Spinal cord (tissue), 10 donors: ENCODE results near the gene TAF4. TPM values are rescaled to one million over a fixed set of nuclear protein-coding genes. Genes with fewer than 3 reads are reported as not detected.
"Not testable (repeated sequence)": the region's sequence is repeated elsewhere in the genome, so short reads cannot be mapped to it uniquely, and the experiment has no call there.

ENCODE experiments used
- DNase-seq, 6 donors: peaks; one replicate each; pipeline versions ENCODE4 v3.0.0 to v3.0.0-alpha.2; 2013 to 2015; ENCODE audit warnings: low spot score in 6 of 6, low read depth in 4 of 6
- H3K27ac ChIP-seq: one replicate; pipeline ENCODE4 v1.5.1; 2013; ENCODE audit warnings: low read depth, low read length, control low read depth
- H3K27me3 ChIP-seq: one replicate; pipeline ENCODE4 v1.6.1; 2013; ENCODE audit warnings: low read length; ENCODE audit not compliant: control insufficient read depth, insufficient read depth
- H3K36me3 ChIP-seq: one replicate; pipeline ENCODE4 v1.6.1; 2013; ENCODE audit warnings: low read length; ENCODE audit not compliant: control insufficient read depth, insufficient read depth
- H3K4me1 ChIP-seq: one replicate; pipeline ENCODE4 v1.6.1; 2013; ENCODE audit warnings: low read length; ENCODE audit not compliant: control insufficient read depth, insufficient read depth
- H3K4me3 ChIP-seq: one replicate; pipeline ENCODE4 v1.5.1; 2013; ENCODE audit warnings: low read depth, low read length, control low read depth
- H3K9me3 ChIP-seq: one replicate; pipeline ENCODE4 v1.6.1; 2013; ENCODE audit warnings: low read length; ENCODE audit not compliant: control insufficient read depth, insufficient read depth
- WGBS: methylation state at CpG from one replicate; pipeline ENCODE4 v1.1.5; 2013; ENCODE audit warnings: missing lambda C conversion rate; ENCODE audit not compliant: insufficient coverage; 5-methylcytosine and 5-hydroxymethylcytosine counted together
- polyA plus RNA-seq, 2 donors: library from polyadenylated mRNA; unstranded; fragments of 120-200 nt; gene quantifications; one replicate each; pipeline ENCODE4 v1.2.1, GENCODE V29; 2013; ENCODE audit not compliant: insufficient read length in 2 of 2
- total RNA-seq, 2 donors: library from RNA; depleted of rRNA in 1 of 2; stranded (reverse); fragments of 120-200 nt in 1 of 2; fragments of >200 nt in 1 of 2; gene quantifications; one replicate each; pipeline versions ENCODE4 v1.2.3 to v1.2.4, GENCODE V29; 2013 to 2014
- donor health status: healthy.

TAF4 gene
- total and polyA plus RNA-seq, 4 donors = 7.2 to 20.4 (median 13.0) TPM

- DNase-seq = no peak
These were observed 5.6 kb downstream of the TAF4 start for GRCh38 chr20:62059920-62060630.

GRCh38 chr20:62059401-62059800 is 6.3 kb downstream of the TAF4 start:
- 65% methylated on average over 11 of the region's 11 CpGs for WGBS
- H3K4me1 ChIP-seq = peaks cover 35% of the 10 kb centered on the region
- DNase-seq = peak in 1 of 6 donors; percentile 33
- no peak overlapping the region for H3K27ac ChIP-seq
- H3K9me3 ChIP-seq = no peaks in the 10 kb centered on the region
- no peaks in the 10 kb centered on the region for H3K27me3 ChIP-seq
- no peak overlapping the region for H3K4me3 ChIP-seq
- peaks cover 36% of the 10 kb centered on the region for H3K36me3 ChIP-seq

More at GRCh38 chr20:62059920-62060630, 5.6 kb downstream of the TAF4 start:
- 77% methylated on average over 21 of the region's 25 CpGs for WGBS
- Histone ChIP-seq H3K27me3 (no peaks in the 10 kb centered on the region), H3K36me3 (peaks cover 30% of the 10 kb centered on the region), H3K4me1 (peaks cover 34% of the 10 kb centered on the region), H3K9me3 (no peaks in the 10 kb centered on the region), H3K27ac (no peak overlapping the region), H3K4me3 (no peak overlapping the region)

- H3K4me1 ChIP-seq = peaks cover 32% of the 10 kb centered on the region
- H3K27ac ChIP-seq = no peak overlapping the region
- H3K9me3 ChIP-seq = no peaks in the 10 kb centered on the region
- no peak for DNase-seq
- WGBS = 96% methylated on average over 8 of the region's 11 CpGs
- peaks cover 38% of the 10 kb centered on the region for H3K36me3 ChIP-seq
- no peak overlapping the region for H3K4me3 ChIP-seq
- H3K27me3 ChIP-seq = no peaks in the 10 kb centered on the region
These were observed 6.7 kb downstream of the TAF4 start for GRCh38 chr20:62058941-62059340.

DNA sequence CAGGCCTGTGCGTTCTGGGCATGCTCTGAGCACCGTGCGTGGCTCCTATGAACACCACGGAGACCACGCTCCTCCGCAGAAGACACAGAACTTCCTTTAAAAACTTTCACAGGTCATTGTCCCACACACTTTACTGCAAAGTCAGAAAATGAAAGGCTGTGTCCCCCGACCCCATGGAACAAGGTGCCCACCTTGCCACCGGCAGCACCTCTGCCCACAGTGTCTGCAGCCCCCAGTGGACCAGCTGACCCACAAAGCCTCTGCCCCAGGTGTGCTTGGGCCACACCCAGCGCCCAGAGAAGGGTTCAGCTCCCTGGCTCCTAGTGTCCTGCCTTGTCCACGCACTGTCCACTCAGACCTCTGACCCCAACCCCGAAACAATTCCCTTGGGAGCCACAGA is 8.7 kb downstream of the TAF4 start:
- H3K4me3 ChIP-seq = no peak overlapping the region
- DNase-seq = no peak
- 91% methylated on average over 11 of the region's 11 CpGs for WGBS
- peaks cover 45% of the 10 kb centered on the region for H3K36me3 ChIP-seq
- no peak overlapping the region for H3K27ac ChIP-seq
- H3K4me1 ChIP-seq = peaks cover 17% of the 10 kb centered on the region
- H3K9me3 ChIP-seq = no peaks in the 10 kb centered on the region
- no peaks in the 10 kb centered on the region for H3K27me3 ChIP-seq

DNA sequence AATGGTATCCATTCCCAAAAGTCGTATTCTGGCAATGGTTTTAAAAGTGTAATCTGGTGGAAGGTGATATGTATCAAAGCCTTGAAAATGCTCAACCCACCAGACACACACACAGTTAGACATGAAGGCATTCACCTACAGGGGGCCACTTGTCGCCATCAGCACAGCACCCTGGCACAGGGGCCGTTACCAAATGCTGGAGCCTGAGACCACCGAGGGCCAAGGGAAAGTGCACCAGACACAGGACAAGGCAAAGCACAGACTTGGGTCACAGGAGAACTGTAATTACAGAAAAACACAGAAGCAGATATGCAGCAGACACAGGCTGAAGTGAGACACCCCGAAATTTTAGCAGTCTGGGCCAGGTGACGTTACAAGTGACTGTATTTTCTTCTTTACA is 9.3 kb downstream of the TAF4 start:
- H3K36me3 ChIP-seq = peaks cover 47% of the 10 kb centered on the region
- H3K27ac ChIP-seq = no peak overlapping the region
- 93% methylated on average over 3 of the region's 6 CpGs for WGBS
- H3K4me3 ChIP-seq = no peak overlapping the region
- no peak for DNase-seq
- H3K27me3 ChIP-seq = no peaks in the 10 kb centered on the region
- no peaks in the 10 kb centered on the region for H3K9me3 ChIP-seq
- peaks cover 18% of the 10 kb centered on the region for H3K4me1 ChIP-seq

GRCh38 chr20:62055862-62056115 is 9.9 kb downstream of the TAF4 start:
- Histone ChIP-seq H3K4me1 (peaks cover 24% of the 10 kb centered on the region), H3K36me3 (peaks cover 50% of the 10 kb centered on the region)
- H3K27me3 ChIP-seq, H3K27ac ChIP-seq, H3K4me3 ChIP-seq, H3K9me3 ChIP-seq, DNase-seq: not testable (repeated sequence)
- 100% methylated on average over 6 of the region's 6 CpGs for WGBS

- 94% methylated on average over 21 of the region's 21 CpGs for WGBS
- H3K4me3 ChIP-seq = no peak overlapping the region
- peaks cover 26% of the 10 kb centered on the region for H3K4me1 ChIP-seq
These were observed 10.4 kb downstream of the TAF4 start for GRCh38 chr20:62055106-62055861.

DNA sequence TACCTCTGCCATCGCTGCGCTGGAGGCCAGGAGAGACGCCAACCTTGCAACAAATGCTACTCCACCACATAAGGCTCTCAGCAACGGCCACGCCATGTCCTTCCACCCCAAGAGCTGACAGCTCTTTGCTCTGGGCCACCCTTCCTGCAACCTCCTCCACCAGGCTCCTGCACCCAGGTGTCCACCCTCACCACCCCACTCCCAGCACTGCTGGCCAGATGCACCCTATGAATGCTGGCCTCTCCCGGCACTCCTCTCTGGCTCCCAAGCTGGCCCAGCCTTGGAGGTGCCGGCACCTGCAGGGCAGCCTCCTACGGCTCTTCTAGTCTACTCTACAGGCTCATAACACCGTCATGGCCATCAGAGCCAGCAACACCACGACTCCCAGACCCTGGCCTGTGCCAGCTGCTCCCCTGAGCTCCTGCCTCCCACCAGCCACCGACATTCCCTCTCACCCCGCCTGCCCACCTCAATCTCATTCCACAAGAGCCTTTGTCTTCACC is 11.2 kb downstream of the TAF4 start:
- Histone ChIP-seq H3K36me3 (peaks cover 50% of the 10 kb centered on the region), H3K4me1 (peaks cover 26% of the 10 kb centered on the region), H3K27me3 (no peaks in the 10 kb centered on the region), H3K4me3 (no peak overlapping the region), H3K27ac (no peak overlapping the region), H3K9me3 (no peaks in the 10 kb centered on the region)
- DNase-seq = no peak
- WGBS = 97% methylated on average over 12 of the region's 12 CpGs

More at GRCh38 chr20:62055106-62055861, 10.4 kb downstream of the TAF4 start:
- H3K27ac ChIP-seq = no peak overlapping the region
- H3K36me3 ChIP-seq = peaks cover 50% of the 10 kb centered on the region
- no peak for DNase-seq
- no peaks in the 10 kb centered on the region for H3K27me3 ChIP-seq
- no peaks in the 10 kb centered on the region for H3K9me3 ChIP-seq

GRCh38 chr20:62053465-62054196 is 12.1 kb downstream of the TAF4 start:
- no peak for DNase-seq
- Histone ChIP-seq H3K36me3 (peaks cover 56% of the 10 kb centered on the region), H3K9me3 (no peaks in the 10 kb centered on the region), H3K27me3 (no peaks in the 10 kb centered on the region), H3K4me1 (peaks cover 28% of the 10 kb centered on the region), H3K4me3 (no peak overlapping the region), H3K27ac (no peak overlapping the region)
- WGBS = 93% methylated on average over 18 of the region's 22 CpGs
